Stimulated activated CD4-positive, alpha-beta T cell treated with anti-CD3 and anti-CD28 coated beads, TNF-alpha, amount 100 ng/mL, for 1 hour (primary cell): Measurements from ENCODE around the gene DGKQ.
"Not testable (repeated sequence)": the region's sequence is repeated elsewhere in the genome, so short reads cannot be mapped to it uniquely, and the experiment has no call there.

Experiments used
- DNase-seq, 3 donors: peaks; one replicate each; pipeline ENCODE4 v3.0.0-alpha.2; 2020; ENCODE audit warnings: low read depth in 3 of 3, low spot score in 1 of 3

DGKQ gene

DNA sequence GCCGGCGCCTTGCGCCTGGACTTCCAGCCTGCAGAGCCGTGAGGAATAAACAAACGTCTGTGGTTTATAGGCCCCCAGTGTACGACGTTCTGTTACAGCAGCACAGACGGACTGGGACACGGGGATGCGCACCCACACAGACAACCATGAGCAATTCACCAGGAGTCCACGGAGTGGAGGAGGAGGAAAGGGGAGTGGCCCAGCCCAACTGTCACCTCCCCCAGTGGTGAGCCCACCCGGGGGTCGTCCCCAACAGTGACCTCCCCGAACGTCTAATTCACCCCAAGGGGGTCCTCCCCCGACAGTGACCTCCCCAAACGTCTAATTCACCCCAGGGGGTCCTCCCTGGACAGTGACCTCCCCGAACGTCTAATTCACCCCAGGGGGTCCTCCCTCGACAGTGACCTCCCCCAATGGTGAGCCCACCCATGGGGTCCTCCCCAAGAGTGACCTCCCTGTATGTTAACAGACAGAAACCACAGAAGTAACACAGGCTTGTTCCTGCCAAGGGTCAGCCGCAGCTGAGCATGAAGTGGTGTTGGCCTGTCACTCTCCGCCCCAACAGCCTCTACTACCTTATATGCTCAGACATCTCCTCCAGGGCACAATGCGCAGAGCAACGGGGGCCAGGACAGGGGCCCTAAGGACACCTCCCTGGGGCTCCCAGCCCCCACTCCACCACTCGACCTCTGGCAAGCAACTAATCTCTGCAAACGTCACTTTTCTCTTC lies 47.4 kb downstream of the DGKQ start:
- no peak for DNase-seq

- no peak for DNase-seq
Measured at GRCh38 chr4:925171-925570, 48.2 kb downstream of the DGKQ start.

DNA sequence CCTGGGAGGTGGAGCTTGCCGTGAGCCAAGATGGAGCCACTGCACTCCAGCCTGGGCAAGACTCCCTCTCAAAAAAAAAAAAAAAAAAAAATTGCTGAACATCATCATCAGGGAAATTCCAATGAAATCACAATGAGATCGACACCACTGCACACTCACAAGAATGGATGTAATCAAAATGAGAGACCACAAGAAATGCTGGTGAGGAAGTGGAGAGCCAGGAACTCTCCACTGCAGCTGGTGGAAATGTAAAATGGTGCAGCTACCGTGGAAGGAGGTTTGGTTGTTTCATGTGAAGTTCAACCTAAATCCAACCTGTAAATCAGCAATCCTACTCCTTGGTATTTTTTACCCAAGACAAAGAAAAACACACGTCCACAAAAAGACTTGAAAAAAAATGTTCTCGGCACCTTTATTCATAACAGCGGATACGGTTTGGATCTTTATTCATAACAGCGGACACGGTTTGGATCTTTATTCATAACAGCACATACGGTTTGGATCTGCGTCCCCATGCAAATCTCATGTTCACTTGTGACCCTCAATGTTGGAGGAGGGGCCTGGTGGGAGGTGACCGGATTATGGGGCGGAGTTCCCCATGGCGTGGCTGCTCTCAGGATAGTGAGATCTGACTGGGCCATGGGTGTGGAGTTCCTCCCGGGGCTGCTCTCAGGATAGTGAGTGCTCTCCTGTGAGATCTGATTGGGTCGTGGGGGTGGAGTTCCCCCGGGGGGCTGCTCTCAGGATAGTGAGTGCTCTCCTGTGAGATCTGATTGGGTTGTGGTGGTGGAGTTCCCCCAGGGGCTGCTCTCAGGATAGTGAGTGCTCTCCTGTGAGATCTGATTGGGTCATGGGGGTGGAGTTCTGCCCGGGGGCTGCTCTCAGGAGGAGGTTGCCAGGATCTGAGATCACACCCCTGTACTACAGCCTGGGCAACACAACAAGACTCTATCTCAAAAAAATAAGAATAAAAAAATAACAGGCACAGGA lies 49.0 kb downstream of the DGKQ start:
- no peak for DNase-seq

DNA sequence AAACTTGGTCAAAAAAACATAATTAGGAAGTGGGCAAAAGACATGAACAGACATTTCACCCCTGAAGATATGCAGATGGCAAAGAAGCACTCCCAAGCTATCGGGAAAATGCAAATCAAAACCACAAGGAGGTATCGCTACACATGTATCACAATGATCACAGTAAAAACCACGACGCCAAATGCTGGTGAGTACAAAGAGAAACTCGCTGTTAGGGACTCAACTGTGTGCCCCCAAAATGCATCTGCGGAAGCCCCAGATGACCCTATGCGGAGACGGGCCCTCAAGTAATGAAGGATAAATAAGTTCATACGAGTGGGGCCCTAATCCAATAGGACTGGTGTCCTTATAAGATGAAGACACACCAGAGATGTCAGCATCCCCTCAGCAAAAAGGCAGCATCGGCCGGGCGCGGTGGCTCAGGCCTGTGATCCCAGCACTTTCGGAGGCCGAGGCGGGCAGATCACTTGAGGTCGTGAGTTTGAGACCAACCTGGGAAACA lies 51.5 kb downstream of the DGKQ start:
- DNase-seq, result no peak

DNA sequence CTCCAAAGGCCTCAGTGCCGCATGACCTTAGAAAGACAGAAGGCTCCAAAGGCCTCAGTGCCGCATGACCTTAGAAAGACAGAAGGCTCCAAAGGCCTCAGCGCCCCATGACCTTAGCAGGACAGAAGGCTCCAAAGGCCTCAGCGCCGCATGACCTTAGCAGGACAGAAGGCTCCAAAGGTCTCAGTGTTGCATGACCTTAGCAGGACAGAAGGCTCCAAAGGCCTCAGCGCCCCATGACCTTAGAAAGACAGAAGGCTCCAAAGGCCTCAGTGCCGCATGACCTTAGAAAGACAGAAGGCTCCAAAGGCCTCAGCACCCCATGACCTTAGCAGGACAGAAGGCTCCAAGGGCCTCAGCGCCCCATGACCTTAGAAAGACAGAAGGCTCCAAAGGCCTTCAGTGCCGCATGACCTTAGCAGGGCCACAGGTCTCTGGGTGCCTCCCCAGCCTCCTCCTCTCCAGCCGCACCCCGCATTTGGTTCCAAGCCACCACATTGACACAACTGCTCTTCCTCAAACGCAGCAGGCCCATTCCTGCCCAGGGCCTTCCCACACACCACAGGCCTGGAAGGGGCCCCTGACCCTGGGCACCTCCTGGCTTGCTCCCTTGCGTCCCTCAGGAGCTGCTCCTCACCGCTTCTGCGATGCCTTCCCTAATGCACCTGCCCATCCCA lies 54.2 kb downstream of the DGKQ start:
- DNase-seq, result not testable (repeated sequence)

DNA sequence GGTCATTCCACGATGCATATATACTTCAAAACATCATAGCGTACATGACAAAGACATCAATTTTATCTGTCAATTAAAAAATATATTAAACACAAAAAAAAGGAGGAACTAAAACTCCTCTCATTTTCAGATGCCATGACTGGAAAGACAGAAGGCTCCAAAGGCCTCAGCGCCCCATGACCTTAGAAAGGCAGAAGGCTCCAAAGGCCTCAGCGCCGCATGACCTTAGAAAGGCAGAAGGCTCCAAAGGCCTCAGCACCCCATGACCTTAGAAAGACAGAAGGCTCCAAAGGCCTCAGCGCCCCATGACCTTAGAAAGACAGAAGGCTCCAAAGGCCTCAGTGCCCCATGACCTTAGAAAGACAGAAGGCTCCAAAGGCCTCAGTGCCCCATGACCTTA lies 54.8 kb downstream of the DGKQ start:
- DNase-seq, result not testable (repeated sequence)

DNA sequence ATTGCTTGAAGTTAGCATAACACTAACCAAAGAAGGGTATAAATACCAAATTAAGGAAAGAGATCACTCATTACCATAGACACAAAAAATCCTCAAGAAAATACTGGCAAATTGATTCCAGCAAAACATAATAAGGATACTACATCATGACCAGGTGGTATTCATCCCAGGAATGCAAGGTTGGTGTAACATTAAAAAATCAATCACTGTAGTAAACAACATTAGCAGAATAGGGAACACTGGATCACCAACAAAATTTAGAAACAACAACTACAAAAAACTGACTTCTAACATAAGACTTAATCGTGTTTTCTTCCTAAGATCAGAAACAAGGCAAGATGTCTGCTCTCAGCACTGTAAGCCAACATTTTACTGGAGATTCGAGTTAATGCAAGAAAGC lies 55.4 kb downstream of the DGKQ start:
- DNase-seq, result no peak

GRCh38 chr4:917466-917865 lies 55.9 kb downstream of the DGKQ start:
- no peak for DNase-seq

DNA sequence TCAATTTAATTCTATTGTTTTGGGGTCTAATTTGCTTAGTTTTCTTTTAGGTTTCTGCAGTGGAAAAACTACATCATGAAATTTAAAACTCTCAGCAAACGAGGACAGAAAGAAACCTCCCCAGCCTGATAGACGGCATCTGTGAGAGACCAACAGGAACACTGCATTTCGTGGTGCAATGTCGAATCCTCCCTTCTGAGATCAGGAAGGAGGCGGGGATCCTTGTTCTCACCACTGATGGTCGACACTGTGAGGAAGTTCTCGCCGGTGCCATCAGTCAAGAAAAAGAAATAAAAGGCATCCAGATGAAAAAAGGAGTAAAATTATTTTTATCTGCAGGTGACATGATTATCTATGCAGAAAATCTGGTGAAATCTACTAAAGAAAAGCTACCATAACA lies 57.8 kb downstream of the DGKQ start:
- no peak for DNase-seq

GRCh38 chr4:915041-915474 lies 58.3 kb downstream of the DGKQ start:
- DNase-seq, result no peak

DNA sequence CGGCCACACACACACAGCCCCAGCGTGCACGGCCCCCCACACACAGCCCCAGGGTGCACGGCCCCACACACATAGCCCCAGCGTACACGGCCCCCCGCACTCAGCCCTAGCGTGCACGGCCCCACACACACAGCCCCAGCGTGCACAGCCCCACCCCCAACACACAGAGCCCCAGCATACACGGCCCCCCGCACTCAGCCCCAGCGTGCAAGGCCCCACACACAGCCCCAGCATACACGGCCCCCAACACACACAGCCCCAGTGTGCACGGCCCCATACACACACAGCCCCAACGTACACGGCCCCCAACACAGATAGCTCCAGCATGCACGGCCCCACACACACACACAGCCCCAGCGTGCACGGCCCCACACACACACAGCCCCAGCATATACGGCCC lies 58.8 kb downstream of the DGKQ start:
- DNase-seq, result no peak

- no peak for DNase-seq
Measured at GRCh38 chr4:913280-913618, 60.1 kb downstream of the DGKQ start.

GRCh38 chr4:912548-913279 lies 60.7 kb downstream of the DGKQ start:
- no peak for DNase-seq

DNA sequence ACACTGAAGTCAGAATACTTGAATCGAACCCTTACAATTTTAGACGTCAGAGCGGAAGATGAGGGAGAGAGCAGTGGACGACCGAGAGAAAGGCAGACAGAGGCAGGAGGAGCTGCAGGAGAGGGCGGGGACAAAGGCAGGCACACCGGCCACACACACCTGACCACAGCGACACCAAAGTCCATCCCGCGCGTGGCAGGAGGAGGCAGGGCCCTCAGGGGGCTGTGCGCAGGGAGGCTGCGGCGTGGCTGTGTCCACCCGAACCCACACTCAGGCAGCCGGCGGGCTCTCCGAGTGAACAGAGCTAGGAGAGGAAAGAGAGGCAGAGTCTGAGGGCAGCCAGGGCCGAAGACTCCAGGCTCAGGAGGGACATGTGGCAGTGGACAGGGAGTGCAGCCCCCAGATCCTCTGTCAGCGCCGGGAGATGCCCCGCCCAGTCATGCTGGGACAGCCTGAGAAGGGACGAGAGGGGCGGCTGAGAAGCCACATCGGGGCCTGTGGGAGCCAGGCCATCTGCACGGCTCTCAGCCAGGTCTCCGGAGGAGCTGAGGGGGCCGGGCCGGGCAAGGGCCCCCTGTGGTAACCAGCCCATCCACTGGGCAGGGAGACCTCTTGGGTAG lies 61.4 kb downstream of the DGKQ start:
- no peak for DNase-seq

GRCh38 chr4:911221-911751 lies 62.1 kb downstream of the DGKQ start:
- no peak for DNase-seq

DNA sequence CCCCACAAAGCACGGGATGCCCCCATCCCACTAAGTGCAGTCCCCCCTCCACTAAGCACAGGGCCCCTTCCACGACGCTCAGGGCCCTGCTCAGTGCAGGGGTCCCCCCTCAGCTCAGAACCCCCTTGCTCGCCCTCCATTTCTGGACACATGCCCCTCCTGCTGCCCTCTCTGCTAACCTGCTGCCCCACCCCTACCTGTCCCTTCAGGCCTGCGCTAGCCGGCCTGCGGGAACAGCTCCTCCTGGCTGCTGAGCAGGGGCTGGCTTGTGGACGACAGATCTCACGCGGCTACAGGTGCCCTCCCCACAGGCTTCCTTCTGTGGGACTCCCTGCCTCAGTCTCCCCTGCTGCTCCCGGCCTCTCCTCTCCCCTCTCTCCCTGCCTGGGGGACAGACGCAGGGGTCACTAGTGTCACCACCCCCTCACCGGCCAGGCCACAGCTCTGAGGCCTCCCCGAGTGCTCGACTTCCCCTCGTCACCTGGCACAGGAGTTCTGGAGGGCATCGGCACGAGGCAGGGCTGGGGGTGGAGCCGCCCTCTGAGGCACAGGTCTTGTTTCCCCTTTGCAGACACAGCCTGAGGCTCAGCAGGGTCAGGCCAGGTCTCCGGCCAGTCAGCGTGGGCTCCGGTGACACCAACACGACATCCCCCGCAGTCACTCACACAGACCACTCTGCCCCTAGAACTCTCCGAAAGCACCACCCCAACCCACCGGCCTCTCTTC lies 62.8 kb downstream of the DGKQ start:
- no peak for DNase-seq

- no peak for DNase-seq
Measured at GRCh38 chr4:909821-910220, 63.5 kb downstream of the DGKQ start.

DNA sequence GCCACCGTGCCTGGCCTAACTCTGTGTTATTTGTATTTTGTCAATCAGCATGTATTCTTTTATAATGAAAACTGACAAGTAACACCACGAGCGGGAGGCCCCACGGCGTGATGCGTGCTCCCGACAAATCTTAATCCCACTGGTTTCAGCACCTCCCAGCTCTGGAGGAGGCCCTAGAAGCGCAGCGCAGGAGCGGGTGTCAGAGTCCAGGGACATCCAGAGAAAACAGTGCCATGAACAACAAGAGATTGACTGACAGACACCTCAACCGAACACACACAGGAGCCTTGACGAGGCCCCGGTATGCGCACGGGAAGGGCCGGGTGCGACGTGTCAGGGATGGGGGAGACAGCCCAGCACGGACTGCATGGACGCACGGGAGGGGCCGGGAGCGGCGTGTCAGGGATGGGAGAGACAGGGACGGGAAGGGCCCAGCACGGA lies 64.2 kb downstream of the DGKQ start:
- DNase-seq, result no peak
